A172 (cell line): ENCODE data around the gene ING4. TPM values are rescaled to one million over a fixed set of nuclear protein-coding genes. Genes with fewer than 3 reads are reported as not detected.

Source experiments
- DNase-seq: peaks from one replicate; pipeline ENCODE4 v3.0.0-alpha.2; 2015; ENCODE audit warnings: low spot score
- total RNA-seq: library from RNA; depleted of rRNA; stranded (reverse); fragments of >200 nt; shearing (Covaris generic); gene quantifications from 2 replicates; pipeline ENCODE4 v1.2.3, GENCODE V29; 2014

The ING4 gene
- total RNA-seq, 1 experiment from 2014 or later, result 23.7 TPM

DNA sequence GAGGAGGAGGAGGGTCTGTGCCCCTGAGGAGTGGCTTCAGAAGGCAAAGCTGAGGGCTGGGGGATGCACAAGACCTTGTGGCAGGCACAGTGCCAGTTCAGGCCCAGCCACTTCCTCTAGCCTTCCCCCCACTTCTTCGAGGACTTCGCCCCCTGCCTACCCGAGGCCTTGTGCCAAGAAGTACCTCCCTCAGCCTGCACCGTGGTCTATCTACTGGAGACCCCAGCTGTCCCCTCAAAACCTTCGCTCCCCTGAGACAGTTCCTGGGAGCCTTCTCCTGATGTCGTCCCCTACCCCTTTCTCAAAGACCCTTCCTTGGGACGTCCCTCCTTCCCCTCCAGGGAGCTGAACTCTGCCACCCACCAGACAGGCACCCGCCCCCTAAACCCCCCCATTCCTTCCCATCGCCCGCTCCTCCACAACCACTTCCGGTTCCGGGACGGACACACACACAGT is 25.7 kb upstream of the ING4 start:
- no peak for DNase-seq

DNA sequence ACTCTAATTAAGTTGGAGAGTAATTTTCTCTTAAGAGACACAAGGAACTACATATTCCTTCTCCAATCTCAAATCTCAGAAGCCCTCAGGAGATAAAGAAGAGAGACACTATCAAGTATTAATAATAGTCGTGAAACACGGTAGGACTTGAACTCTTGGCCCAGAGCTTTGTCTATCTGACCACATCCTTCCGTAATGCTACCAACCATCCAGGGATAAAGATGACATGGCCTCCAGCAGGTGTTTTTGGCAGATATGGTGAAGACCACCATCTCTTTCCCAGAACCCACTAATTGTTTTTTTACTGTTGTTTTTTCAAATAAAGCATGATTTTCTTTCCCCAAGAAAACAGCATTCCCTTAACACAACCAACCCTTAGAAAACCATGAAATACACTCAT is 22.9 kb upstream of the ING4 start:
- DNase-seq, result no peak

DNA sequence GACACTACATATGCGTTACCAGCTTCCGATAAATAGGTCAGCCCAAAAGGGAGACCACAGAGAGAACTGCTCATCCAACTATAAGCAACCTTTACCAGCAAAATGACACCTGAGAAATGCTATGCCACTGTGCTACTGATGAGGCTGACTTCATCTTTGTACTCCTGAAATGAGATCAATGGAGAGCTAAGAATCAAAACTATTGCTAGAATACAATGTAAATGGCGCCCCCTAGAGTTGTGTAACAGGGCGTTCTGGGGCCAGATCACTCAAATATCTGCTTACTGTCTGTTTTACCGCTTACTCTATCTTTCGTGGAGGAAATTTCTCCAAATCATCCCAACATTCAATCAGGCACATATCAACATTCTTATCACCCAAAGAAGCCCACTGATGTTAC is 21.7 kb upstream of the ING4 start:
- peak; percentile 18 for DNase-seq

DNA sequence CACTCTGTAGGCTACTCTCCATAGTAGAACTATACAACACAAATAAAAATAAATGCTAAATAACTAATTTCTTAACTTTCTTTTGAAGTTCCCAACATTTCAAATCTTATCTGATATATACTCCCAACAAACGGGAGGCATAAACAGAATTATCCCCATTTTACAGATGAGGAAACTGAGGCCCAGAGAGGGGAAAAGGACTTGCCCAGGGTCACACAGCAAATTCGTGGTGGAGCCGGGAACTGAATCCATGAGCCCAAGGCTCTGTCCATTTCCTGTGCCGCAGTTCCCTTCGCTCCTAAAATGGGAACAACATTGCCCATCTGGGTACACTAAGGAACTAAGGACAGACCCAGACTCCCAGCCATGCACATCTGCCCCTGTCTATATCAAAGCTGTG is 14.0 kb upstream of the ING4 start:
- DNase-seq, result no peak

DNA sequence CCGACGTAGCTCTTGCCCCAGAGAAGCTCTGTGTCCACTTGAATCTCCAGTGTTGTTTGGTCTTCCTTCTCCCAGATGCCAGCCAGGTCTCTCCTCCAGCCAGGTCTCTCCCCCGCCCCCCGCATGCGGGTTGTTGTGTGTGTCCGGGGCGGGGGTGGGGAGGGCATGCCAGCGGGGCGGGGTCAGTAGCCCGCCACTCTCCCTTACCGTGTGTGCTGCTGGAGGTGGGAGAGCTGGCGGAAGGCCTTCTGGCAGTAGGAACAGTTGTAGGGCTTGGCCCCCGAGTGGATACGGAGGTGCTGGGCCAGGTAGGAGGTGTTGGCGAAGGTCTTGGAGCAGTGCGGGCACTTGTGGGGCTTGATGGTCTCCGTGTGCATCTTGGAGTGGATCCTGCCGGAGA is 9.2 kb upstream of the ING4 start:
- DNase-seq, result no peak

DNA sequence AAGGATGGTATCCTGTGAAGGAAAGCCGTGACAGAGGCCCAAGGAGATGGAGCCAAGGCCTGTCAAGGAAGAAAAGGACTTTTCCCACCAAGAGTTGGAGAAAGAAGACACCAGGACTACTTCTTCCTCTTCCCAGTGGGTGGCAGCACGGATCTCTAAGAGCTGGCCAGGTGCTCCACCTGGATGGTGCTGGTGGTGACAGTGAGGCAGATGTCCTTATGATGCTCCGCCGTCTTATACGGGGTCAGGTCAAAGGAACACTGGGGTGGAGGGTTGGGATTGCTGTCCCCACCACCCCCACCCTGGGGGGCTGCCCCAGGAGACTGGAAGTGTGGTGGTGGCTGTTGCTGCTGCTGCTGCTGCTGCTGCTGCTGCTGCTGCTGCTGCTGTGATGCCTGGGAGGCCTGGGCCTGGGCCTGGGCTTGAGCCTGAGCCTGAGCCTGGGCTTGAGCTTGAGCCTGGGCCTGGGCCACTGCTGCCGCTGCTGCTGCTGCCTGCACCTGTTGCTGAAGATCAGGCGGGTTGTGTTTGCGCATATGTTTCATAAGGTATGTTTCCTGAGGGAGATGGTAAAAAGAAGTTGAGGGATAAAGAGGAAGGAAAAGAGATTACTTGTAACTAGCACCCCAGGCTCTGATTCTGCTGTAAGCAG is 4.8 kb upstream of the ING4 start:
- DNase-seq, result no peak

DNA sequence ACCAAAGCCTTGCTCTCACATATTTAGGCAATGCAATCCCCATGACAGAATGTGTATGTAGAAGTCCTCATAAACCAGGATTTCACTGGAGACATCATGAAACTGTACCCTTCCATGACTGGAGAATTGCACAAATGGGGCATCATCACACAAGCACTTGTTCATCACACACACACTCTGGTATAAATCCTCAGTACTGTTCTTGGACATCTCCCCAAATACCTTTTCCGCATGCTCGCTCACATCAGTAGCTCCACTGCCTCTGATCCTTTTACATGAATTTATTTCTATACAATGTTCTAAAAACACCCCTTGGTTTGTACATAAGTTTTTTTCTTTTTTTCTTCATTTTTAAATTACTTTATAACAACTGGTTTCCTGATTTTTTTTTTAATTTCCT is 3.3 kb upstream of the ING4 start:
- no peak for DNase-seq

DNA sequence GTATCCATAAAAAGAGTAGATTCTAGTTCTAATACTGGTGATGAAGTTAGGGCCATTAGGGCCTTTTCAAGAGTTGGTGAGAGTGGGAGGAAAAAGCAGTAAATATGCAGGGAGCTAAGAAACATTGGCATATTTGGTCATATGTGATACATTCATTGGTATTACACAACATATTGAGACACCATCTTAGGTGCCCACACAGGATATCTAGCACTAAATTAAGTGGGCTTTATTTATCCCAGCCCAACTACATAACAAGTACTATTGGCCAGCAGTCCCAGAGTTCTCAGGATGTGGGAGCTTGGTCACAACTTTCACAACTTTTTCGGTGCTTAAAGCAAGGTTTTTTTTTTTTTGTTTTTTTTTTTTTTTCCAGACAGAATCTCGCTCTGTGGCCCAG is 2.0 kb upstream of the ING4 start:
- no peak for DNase-seq

DNA sequence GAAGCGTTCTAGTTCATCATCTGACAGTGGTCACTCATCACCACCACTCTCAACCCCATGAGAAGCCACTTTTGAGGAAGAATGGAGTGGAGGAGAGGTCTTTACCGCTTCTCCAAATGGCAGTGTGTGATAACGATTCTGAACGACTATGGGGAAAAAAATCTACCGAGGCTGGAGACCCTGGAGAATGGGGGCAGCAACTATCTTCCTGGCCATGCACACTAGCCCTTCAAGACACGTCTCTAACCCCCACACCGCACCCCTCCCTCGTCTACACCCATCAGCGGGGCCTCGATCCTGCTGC is 365 bp downstream of the ING4 start:
- peak; percentile 4 for DNase-seq

DNA sequence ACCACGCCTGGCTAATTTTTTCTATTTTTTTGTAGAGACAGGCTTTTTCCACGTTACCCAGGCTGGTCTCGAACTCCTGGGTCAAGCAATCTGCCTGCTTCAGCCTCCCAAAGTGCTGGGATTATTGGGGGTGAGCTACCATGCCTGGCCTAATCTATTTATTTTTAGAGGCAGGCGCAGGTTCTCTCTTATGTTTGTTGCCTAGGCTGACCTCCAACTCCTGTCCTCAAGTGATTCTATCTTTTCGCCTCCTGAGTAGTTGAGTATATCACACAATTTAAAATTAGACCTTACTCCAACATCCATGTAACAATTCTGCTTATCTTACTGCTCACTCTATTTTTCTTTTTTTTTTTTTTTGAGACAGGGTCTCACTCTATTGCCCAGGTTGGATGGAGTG is 8.9 kb downstream of the ING4 start:
- no peak for DNase-seq

DNA sequence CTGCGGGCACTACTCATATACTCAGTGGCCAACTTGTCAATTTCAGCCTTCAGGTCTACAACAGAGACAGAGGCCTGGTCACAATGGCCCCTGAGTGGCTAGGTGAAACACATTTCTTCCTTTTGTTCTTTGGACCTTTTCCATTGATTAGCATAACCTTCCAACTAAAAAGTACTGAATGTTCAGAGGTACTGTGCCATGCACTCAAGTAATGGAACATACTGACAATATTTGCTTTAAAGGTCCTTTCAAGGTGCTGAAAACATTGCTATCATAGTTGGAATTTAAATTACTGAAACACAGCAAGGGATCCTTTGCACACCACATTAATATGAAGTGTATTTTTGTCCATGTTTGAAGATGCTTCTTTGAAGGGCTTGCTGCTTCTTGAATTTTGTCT is 9.6 kb downstream of the ING4 start:
- no peak for DNase-seq

DNA sequence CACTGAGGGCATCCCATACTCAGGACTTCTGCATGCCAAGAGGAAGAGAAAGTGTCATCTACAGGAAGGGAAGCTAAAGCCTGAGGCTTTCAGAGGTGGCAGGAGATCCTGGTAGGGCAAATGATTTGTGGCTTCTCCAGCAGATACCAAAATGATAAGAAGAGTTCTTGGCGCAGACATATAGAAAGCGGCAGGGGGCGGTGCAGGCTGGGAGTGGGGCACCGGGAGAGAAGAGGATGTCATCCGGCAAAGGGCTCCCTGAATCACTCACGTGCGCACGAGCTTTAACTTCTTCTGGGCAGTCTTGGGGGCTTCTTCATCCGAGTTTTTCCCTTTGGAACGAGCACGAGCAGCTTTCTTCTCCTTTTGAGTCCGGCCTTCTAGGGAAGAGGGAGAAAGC is 10.5 kb downstream of the ING4 start:
- DNase-seq, result no peak

DNA sequence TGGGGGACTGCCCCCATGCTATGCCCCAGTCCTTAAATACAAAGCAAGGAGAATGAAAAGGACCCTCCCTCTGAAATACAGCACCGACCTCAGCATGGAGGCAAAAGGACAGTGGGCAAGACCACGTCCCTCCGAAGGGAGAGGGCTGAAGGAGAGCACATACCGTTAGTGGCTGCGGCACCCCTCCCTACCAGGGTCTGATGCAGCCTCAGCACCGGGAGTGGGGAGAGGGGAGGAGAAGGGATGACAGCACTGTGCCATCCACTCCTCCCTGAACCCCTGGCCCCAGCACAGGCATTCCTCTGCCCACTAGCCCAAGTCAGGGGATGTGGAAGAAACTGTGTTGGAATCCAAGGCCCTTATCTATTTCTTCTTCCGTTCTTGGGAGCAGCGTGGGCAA is 12.1 kb downstream of the ING4 start:
- DNase-seq, result no peak

DNA sequence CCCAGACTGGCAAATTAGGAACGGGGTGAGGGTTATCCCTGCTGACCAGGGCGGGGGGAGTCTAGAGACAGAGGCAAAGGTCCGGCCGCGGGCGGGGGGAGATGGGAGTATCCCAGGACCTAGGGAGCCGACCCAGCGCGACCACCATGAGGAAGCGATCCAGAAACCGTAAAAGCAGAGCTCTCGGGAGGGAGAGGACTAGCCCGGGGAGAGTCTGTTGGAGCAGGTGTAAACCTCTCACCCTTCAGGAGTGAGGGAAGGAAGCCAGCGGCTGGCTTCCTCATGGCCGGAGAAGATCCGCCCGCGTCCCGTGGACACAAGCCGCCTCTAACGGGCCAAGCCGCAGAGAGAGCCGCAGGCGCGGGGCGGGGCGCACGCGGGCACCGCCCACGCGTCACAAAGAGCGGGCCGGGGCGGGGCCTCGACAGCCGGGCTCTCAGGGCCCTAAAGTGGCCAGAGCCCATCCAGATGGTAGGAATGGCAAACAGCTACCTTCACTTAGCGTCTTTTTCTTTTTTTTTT is 15.8 kb downstream of the ING4 start, which contains the start of gene ACRBP:
Gene ACRBP (minus strand): TSS at position 350 of the 522 bp plus-strand sequence. CDS start 66 bp downstream, at position 284.
- no peak for DNase-seq

DNA sequence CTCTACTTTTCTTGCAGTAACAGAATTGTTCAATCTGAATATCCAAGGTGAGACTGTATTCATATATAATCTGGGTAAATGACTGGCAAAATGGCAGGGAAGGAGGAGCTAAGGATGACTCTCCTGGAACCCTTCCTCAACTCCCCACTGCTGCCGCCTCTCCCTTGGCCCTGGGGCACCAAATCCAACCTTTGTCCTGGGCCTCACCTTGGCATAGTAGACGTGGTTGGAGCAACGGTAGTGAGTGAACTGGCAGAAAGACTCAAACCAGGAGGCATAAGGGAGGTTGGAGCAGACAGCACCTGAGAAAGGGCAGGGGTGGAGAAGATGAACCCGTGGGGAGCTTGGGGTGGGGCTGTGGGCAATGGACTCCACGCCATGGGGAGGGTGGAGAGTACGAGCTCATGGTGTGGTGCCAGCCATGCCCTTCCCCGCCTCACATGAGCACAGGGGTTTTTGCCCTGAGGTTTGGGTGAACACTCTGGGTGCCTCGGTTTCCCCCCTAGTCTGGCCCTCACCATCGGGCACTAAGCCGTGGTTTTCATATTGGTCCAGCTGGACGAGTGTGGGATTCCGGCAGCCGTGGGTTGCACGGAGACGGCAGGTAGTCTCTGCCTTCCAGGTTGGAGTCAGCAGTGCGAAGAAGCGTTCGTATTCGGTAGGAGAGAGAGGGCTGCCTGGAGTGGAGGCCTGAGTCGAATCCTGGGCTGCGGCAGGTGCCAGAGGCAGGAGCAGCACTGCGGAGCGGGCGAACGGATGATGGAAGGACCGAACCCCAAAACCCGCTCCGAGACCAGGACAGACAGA is 16.4 kb downstream of the ING4 start:
- no peak for DNase-seq

DNA sequence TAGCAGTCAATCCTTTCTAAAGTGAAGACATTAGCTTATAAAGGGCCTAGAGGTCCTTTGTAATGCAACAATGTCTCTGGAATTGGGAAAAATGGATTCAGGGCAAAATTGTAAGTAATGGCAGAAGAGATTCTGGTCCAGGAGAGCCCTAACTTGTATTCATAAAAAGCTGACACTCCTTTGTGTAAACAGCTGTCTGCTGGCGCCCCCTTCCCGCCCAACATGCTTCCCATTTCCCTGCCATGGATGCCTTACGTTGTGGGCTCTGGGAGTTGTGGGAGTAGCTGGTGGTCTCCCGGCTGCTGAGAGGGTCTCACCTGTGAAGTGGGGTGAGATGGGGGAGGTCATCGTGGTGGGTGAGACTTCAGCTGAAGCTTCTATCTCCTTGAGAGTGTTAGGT is 18.0 kb downstream of the ING4 start:
- no peak for DNase-seq

DNA sequence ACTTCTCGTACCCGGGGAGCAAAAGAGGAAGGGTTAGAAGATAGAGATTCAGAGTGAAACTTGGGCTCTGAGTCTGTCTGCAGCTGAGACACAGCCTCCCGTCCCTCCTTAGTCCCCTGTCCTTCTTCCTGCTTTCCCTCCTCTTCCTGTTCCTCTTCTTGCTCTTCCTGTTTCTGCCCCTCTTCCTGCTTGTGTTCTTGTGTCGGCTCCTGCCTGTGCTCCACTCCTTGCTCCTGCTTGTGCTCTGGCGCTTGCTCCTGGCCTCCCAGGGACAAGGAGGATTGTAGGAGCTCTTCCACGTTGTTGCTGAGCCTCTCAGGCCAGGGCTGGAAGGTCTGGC is 18.7 kb downstream of the ING4 start:
- no peak for DNase-seq

DNA sequence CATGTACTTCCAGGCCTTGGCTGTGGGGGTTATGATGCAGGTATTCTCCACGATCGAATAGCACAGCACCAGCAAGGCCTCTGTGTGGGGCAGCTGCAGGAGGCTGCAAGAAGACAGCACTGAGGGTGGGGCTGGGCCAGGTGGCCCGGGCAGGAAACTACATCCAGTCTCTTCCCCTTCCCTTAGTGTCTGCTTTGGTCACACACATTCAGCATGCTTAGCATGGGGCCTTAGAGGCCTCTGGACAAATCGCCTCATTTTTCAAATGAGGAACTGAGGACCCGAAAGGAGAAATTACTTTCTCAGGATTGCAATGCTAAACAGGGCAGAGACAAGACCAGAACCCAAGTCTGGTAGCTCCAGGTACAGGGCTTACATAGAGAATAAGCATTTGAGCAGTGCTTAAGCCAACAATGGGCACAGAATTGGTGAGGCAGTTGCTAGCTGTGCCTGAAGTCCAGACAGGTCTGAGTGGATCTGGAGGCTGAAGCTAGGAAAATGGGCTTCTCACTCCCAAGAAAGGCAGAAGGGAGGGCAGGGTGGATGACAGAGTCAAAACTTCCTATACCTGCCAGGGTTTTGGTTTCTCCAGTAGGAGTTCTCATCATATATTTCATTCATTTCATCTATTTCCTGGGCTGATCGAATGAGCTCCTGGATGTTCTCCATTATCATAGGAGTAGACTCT is 19.2 kb downstream of the ING4 start:
- DNase-seq, result no peak

DNA sequence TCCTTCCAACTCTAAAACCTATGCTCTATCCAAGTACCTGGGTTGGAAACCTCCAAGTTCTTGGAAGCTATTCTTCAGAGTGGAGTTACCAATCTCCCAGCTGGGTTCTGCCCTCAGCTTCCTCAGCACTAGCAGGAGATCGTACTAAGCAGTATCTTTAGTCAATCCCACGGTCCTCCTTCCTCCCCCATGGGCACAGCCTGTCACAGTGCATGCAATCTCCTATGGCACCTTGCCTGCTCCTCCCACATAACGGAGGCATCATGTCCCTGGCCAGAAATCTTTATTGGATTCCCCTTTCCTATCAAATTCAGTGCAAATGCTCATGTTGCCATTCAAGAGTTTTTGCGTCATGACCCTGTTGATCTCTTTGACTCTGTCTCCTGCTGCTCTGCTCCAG is 21.8 kb downstream of the ING4 start:
- DNase-seq, result no peak

DNA sequence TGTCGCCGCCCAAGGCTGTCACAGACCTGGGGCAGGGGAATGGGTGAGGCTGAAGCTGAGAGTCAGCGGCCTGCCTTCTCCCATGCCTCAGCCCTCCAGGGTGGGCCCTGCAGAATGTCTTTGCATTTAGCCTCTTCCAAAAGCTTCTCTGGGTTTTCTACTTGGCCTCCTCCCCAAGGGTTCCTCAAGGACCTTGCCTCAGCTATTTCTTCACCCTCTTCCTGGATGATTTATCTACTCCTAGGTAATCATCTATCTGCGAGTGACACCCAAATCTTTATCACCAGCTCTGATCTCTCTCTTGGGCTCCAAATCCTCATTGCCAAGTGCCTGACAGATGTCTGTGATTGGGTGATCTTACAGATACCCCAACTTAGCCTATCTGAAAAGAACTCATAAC is 22.4 kb downstream of the ING4 start:
- no peak for DNase-seq

DNA sequence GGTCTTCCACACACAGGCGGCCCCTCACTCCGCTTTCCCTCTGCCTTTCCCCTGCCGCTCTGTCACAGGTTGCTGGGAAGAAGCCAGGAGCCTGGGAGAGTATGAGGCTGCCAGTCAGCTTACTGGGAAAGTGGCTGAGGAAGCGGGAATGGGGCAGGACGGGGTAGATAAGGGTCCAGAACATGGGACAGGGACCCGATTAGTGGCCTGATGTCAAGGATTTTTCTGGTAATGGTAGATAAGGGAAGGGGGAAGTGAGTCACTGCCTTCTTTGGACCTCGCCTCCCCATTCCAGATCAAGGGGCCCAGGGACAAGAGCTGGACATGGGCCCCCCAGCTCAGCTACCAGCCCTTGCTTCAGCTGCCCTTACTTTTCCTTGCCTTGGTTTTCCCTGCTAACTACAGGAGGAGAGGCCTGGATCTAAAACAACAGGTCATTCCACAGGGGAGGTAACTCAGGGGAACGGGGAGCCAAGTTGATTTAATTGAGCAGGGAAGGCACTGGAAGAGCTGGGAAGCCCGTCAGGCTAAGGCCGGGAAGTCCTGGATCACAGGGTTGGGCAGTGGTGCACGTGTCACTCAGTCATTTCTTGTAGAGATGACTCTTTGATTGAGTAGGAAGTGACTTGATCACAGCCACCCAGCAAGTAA is 23.6 kb downstream of the ING4 start:
- no peak for DNase-seq

DNA sequence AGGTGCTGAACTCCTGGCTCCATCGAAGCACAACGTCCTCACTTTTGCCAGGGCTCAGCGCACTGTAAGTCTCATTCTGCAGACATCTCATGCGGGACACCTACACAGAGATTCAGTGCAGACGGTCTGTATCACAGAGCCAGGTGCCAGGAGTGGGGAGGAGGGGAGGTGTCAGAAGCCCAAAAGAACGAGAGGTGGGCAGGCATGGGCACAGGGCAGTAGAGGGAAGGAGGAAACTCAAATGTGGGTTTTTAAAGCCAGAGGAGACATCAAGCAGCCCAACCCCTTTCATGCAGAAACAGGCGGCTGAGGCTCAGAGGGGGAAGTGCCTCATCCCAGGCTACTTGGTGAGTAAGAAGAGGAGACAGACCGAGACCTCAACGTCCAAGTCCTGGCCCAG is 24.6 kb downstream of the ING4 start:
- no peak for DNase-seq
